GM12878 (cell line): ENCODE measurements around the gene NELFE. TPM values are rescaled to one million over a fixed set of nuclear protein-coding genes. Genes with fewer than 3 reads are reported as not detected.

ENCODE experiments used
- ATAC-seq: fragments of 200-7000 bp; cut with Tn5 transposase; 3 replicates; pipeline ENCODE4 v1.9.1; 2020; ENCODE audit warnings: mild to moderate bottlenecking, moderate library complexity
- BruUV-seq: library from RNA; stranded (reverse); fragments of 400-500 nt; replicated peaks from 2 replicates; lab custom pipeline; 2021; lab: Mats Ljungman, UMichigan
- CTCF ChIA-PET: fragments of 300-600 bp; sonication (Branson Sonifier 250); formaldehyde crosslinking; extraction: SDS; loops from one replicate; lab custom pipeline; 2021; ENCODE audit warnings: inconsistent platforms; lab: Yijun Ruan, JAX
- POLR2A ChIA-PET: fragments of 350-600 bp; formaldehyde crosslinking; extraction: SDS; loops from one replicate; lab custom pipeline; 2021; ENCODE audit warnings: inconsistent platforms; lab: Charles Lee
- RAD21 ChIA-PET: fragments of 300-600 bp; sonication (Branson Sonifier 250); formaldehyde crosslinking; loops from one replicate; lab custom pipeline; 2023; ENCODE audit warnings: antibody characterized with exemption; ENCODE audit not compliant: unreplicated experiment; lab: Charles Lee
- SMC1A ChIA-PET: fragments of 300-600 bp; sonication (Branson Sonifier 250); formaldehyde crosslinking; loops from one replicate; lab custom pipeline; 2023; ENCODE audit not compliant: unreplicated experiment, uncharacterized antibody; lab: Charles Lee
- DNase-seq: peaks from one replicate; pipeline ENCODE4 v3.0.0-alpha.2; 2011; ENCODE audit warnings: low read depth, low spot score
- FAIRE-seq: peaks from 3 replicates; lab custom pipeline; 2011; peaks lifted over from hg19 to GRCh38; lab: Jason Lieb, UNC
- H2AFZ ChIP-seq: 2 replicates; pipeline ENCODE4 v1.6.0; 2011; ENCODE audit warnings: low read depth, low read length, control low read depth; ENCODE audit not compliant: control insufficient read depth
- H3K27ac ChIP-seq: 2 replicates; pipeline ENCODE4 v1.5.1; 2011; ENCODE audit warnings: control low read depth; ENCODE audit not compliant: control insufficient read depth, insufficient read depth
- H3K27me3 ChIP-seq, 2 experiments: replicated peaks in 1 of 2; 2 replicates each; pipeline versions ENCODE4 v1.6.0 to v1.6.1; 2011; ENCODE audit warnings: low read length in 1 of 2; ENCODE audit not compliant: control insufficient read depth in 2 of 2, insufficient read depth in 2 of 2
- H3K36me3 ChIP-seq, 2 experiments: 2 replicates each; pipeline ENCODE4 v1.5.1; 2011; ENCODE audit warnings: low read length in 1 of 2; ENCODE audit not compliant: control insufficient read depth in 2 of 2, insufficient read depth in 2 of 2
- H3K4me1 ChIP-seq: 2 replicates; pipeline ENCODE4 v1.6.1; 2011; ENCODE audit warnings: mild to moderate bottlenecking, low read length, moderate library complexity, mixed read lengths; ENCODE audit not compliant: control insufficient read depth, insufficient read depth
- H3K4me2 ChIP-seq: 2 replicates; pipeline ENCODE4 v1.6.0; 2011; ENCODE audit warnings: control low read depth; ENCODE audit not compliant: control insufficient read depth, insufficient read depth
- H3K4me3 ChIP-seq: fragments of 200-600 bp; sonication (generic); 2 replicates; pipeline ENCODE4 v1.5.1; 2016
- H3K79me2 ChIP-seq: 2 replicates; pipeline ENCODE4 v1.6.0; 2011; ENCODE audit warnings: low read length; ENCODE audit not compliant: control insufficient read depth, insufficient read depth
- H3K9ac ChIP-seq: 2 replicates; pipeline ENCODE4 v1.8.0; 2011; ENCODE audit warnings: low read length, control low read depth, mixed read lengths; ENCODE audit not compliant: control insufficient read depth, insufficient read depth
- H3K9me3 ChIP-seq: replicated peaks from 3 replicates; pipeline ENCODE4 v1.5.1; 2011; ENCODE audit warnings: mild to moderate bottlenecking, low read length; ENCODE audit not compliant: control insufficient read depth, insufficient read depth
- H4K20me1 ChIP-seq: 2 replicates; pipeline ENCODE4 v1.6.0; 2011; ENCODE audit not compliant: control insufficient read depth, insufficient read depth
- BMI1 ChIP-seq: fragments of 450-650 bp; IDR thresholded peaks from 2 replicates; pipeline ENCODE4 v1.6.1; 2016; ENCODE audit warnings: mild to moderate bottlenecking, moderate library complexity, borderline replicate concordance
- CBX3 ChIP-seq: fragments of 200-600 bp; sonication (generic); IDR thresholded peaks from 2 replicates; pipeline ENCODE4 v1.6.1; 2016; ENCODE audit warnings: low read depth, borderline replicate concordance
- ESRRA ChIP-seq: IDR thresholded peaks from 2 replicates; pipeline ENCODE4 v1.6.1; 2012; ENCODE audit warnings: mild to moderate bottlenecking, low read length, improper control_type of control experiment
- EZH2 ChIP-seq: IDR thresholded peaks from 2 replicates; pipeline ENCODE4 v1.6.1; 2012; ENCODE audit warnings: low read depth, mild to moderate bottlenecking, control low read depth, inconsistent platforms, low read length, borderline replicate concordance; ENCODE audit not compliant: control insufficient read depth
- SMAD1 ChIP-seq: fragments of 450-650 bp; IDR thresholded peaks from 2 replicates; pipeline ENCODE4 v1.6.1; 2018; ENCODE audit warnings: mild to moderate bottlenecking, low read depth; ENCODE audit not compliant: partially characterized antibody
- SMARCA5 ChIP-seq: fragments of 450-650 bp; IDR thresholded peaks from 2 replicates; pipeline ENCODE4 v1.6.1; 2017; ENCODE audit warnings: mild to moderate bottlenecking
- ZNF274 ChIP-seq: IDR thresholded peaks from one replicate; pipeline ENCODE4 v1.8.0; 2011; ENCODE audit not compliant: insufficient read length, insufficient read depth
- ZNF687 ChIP-seq: fragments of 450-650 bp; IDR thresholded peaks from 2 replicates; pipeline ENCODE4 v1.6.1; 2017; ENCODE audit warnings: mild to moderate bottlenecking, moderate library complexity
- WGBS: methylation state at CpG from one replicate; pipeline ENCODE4 v1.1.6; 2016; ENCODE audit warnings: low lambda C conversion rate; ENCODE audit not compliant: insufficient replicate concordance, insufficient coverage; ENCODE audit errors: missing lambda C conversion rate; 5-methylcytosine and 5-hydroxymethylcytosine counted together
- in situ Hi-C: fragments of 300-500 bp; cut with MboI; formaldehyde crosslinking; loops from 9 replicates; pipeline ENCODE4 v1.14.3; 2018; ENCODE audit warnings: mixed read lengths
- intact Hi-C: fragments of 100-400 bp; cut with micrococcal nuclease; formaldehyde crosslinking; loops from one replicate; pipeline ENCODE4 v1.14.2; 2022; ENCODE audit not compliant: unreplicated experiment
- polyA plus RNA-seq, 11 experiments: library from polyadenylated mRNA; depleted of rRNA in 4 of 11; unstranded in 6 of 11; stranded (reverse) in 5 of 11; fragments of >200 nt; fragmentation: Nextera tagmentation in 4 of 11; fragmentation: Illumina TruSeq in 1 of 11; extraction: Ambion mirVana in 4 of 11; extraction: Trizol in 1 of 11; gene quantifications; 1 replicate in 1 of 11; 2 replicates in 10 of 11; pipeline versions ENCODE4 v1.2.1 to v1.2.3, GENCODE V29; 2011 to 2016; ENCODE audit warnings: inconsistent platforms in 2 of 11, missing spikeins in 2 of 11, low read depth in 1 of 11
- total RNA-seq, 4 experiments: library from RNA; depleted of rRNA in 3 of 4; stranded (reverse); fragments of >200 nt in 3 of 4; fragmentation: Illumina TruSeq in 1 of 4; extraction: Trizol in 1 of 4; gene quantifications; 2 replicates each; pipeline versions ENCODE4 v1.2.1 to v1.2.3, GENCODE V29; 2013 to 2021

The NELFE gene
- total and polyA plus RNA-seq, 10 of the 15 experiments (the other 5 are each of a cell fraction or from before 2014, with no cell fraction given) = 8.5 to 105 (median 59.7) TPM

- ChIA-PET CTCF (interaction anchor here (1.0 kb wide), 1 partner anchor 191 kb away, joined by 3 read pairs; no protein-coding TSS in a partner anchor), POLR2A (no interaction called here), SMC1A (no interaction called here), RAD21 (no interaction called here)
- no peaks in the 10 kb centered on the region for H3K4me1 ChIP-seq
- H3K9me3 ChIP-seq = peaks cover 1% of the 10 kb centered on the region; the same call in 1 of the 3 replicates
- BruUV-seq = no TSS peak
- DNase-seq (no peak), ATAC-seq (no peak), FAIRE-seq (no peak)
- H2AFZ ChIP-seq = no peak overlapping the region
- no peak for TF ChIP-seq ZNF274
- TF ChIP-seq ESRRA = no peak
- intact Hi-C loops (no loop called here), in situ Hi-C loops (no loop called here)
- WGBS = 26% methylated on average over 11 of the region's 11 CpGs
- H3K9ac ChIP-seq = no peak overlapping the region
- no peaks in the 10 kb centered on the region for H3K79me2 ChIP-seq
- H3K4me2 ChIP-seq = no peak overlapping the region
- H4K20me1 ChIP-seq = no peaks in the 10 kb centered on the region
- H3K36me3 ChIP-seq = no peaks in the 10 kb centered on the region
- H3K4me3 ChIP-seq = no peak overlapping the region
- H3K27ac ChIP-seq = no peak overlapping the region
- H3K27me3 ChIP-seq = no peaks in the 10 kb centered on the region
These were observed 30.7 kb downstream of the NELFE start for GRCh38 chr6:31927863-31928671.

- ChIA-PET RAD21 (no interaction called here), SMC1A (no interaction called here), CTCF (interaction anchor here (1.0 kb wide), 1 partner anchor 191 kb away, joined by 3 read pairs; no protein-coding TSS in a partner anchor), POLR2A (no interaction called here)
- H3K9me3 ChIP-seq = peaks cover 1% of the 10 kb centered on the region; the same call in 1 of the 3 replicates
- 46% methylated on average over 11 of the region's 11 CpGs for WGBS
- no peaks in the 10 kb centered on the region for H3K79me2 ChIP-seq
- H3K36me3 ChIP-seq = no peaks in the 10 kb centered on the region
- no TSS peak for BruUV-seq
- H3K4me1 ChIP-seq = no peaks in the 10 kb centered on the region
- no peak within 1 kb of the TSS for H2AFZ ChIP-seq
- H3K27me3 ChIP-seq = no peaks in the 10 kb centered on the region
- intact Hi-C loops = no loop called here
- no peak within 1 kb of the TSS for H3K9ac ChIP-seq
- no peak within 1 kb of the TSS for H3K4me2 ChIP-seq
- in situ Hi-C loops = no loop called here
- no peak for ATAC-seq
- H3K4me3 ChIP-seq = no peak within 1 kb of the TSS
- H4K20me1 ChIP-seq = no peaks in the 10 kb centered on the region
- no peak for FAIRE-seq
- DNase-seq = no peak
- H3K27ac ChIP-seq = no peak within 1 kb of the TSS
- TF ChIP-seq SMAD1 (no peak), CBX3 (no peak), ZNF687 (no peak), SMARCA5 (no peak), EZH2 (no peak), BMI1 (no peak)
These were observed 31.4 kb downstream of the NELFE start, which contains the start of gene C2 for GRCh38 chr6:31927242-31927862. C2 (plus strand) TSS chr6:31927717; CDS start chr6:31927753, 36 bp downstream.
